ENCODE results near the gene CAPN5.

CAPN5 gene

GRCh38 chr11:77102246-77103210 is 35.8 kb downstream of the CAPN5 start, which contains the start of gene OMP:
OMP (plus strand) TSS chr11:77102840; CDS start chr11:77102840, 0 bp downstream.
- no peak for DNase-seq

- DNase-seq: no peak
Observed at GRCh38 chr11:77103319-77103718, 36.5 kb downstream of the CAPN5 start.

- DNase-seq: no peak
Observed at GRCh38 chr11:77104727-77105126, 38.0 kb downstream of the CAPN5 start.

GRCh38 chr11:77106321-77106720 is 39.5 kb downstream of the CAPN5 start:
- peak; percentile 10 for DNase-seq

- DNase-seq: no peak
Observed at GRCh38 chr11:77106759-77107158, 40.0 kb downstream of the CAPN5 start.

- DNase-seq: no peak
Observed at GRCh38 chr11:77107950-77108349, 41.2 kb downstream of the CAPN5 start.

- DNase-seq: no peak
Observed at GRCh38 chr11:77108436-77108835, 41.7 kb downstream of the CAPN5 start.

GRCh38 chr11:77109236-77110019 is 42.7 kb downstream of the CAPN5 start:
- no peak for DNase-seq

GRCh38 chr11:77110836-77111235 is 44.1 kb downstream of the CAPN5 start:
- no peak for DNase-seq

- DNase-seq: no peak
Observed at GRCh38 chr11:77111277-77111676, 44.5 kb downstream of the CAPN5 start.

GRCh38 chr11:77111946-77112345 is 45.2 kb downstream of the CAPN5 start:
- DNase-seq: no peak

- DNase-seq: no peak
Observed at GRCh38 chr11:77112641-77113381, 46.0 kb downstream of the CAPN5 start.

GRCh38 chr11:77113382-77114088 is 46.8 kb downstream of the CAPN5 start:
- peak; percentile 53 for DNase-seq

GRCh38 chr11:77114089-77114463 is 47.3 kb downstream of the CAPN5 start:
- DNase-seq: no peak

- DNase-seq: no peak
Observed at GRCh38 chr11:77115181-77115611, 48.4 kb downstream of the CAPN5 start.

- DNase-seq: no peak
Observed at GRCh38 chr11:77115956-77116355, 49.2 kb downstream of the CAPN5 start.

GRCh38 chr11:77117492-77117891 is 50.7 kb downstream of the CAPN5 start:
- DNase-seq: no peak

- no peak for DNase-seq
Observed at GRCh38 chr11:77118086-77118485, 51.3 kb downstream of the CAPN5 start.

- DNase-seq: no peak
Observed at GRCh38 chr11:77118971-77119370, 52.2 kb downstream of the CAPN5 start.

GRCh38 chr11:77119531-77119936 is 52.8 kb downstream of the CAPN5 start:
- DNase-seq: no peak

GRCh38 chr11:77120571-77120970 is 53.8 kb downstream of the CAPN5 start:
- no peak for DNase-seq

- no peak for DNase-seq
Observed at GRCh38 chr11:77121096-77121640, 54.4 kb downstream of the CAPN5 start.

Data from suppressor macrophage treated with lipopolysaccharide for 4 hours (primary cell).